Naive thymus-derived CD4-positive, alpha-beta T cell (primary cell): Measurements from ENCODE around the gene ZCCHC13. TPM values are rescaled to one million over a fixed set of nuclear protein-coding genes. Genes with fewer than 3 reads are reported as not detected.
"Not testable (repeated sequence)": the region's sequence is repeated elsewhere in the genome, so short reads cannot be mapped to it uniquely, and the experiment has no call there.

Experiments
- ATAC-seq: fragments of 150-1000 bp; cut with Tn5 transposase; 2 replicates; pipeline ENCODE4 v1.10.0; 2021; ENCODE audit warnings: mild to moderate bottlenecking, moderate library complexity
- CTCF ChIA-PET: fragments of 350-600 bp; sonication (Branson Sonifier 250); formaldehyde crosslinking; loops from one replicate; lab custom pipeline; 2021; ENCODE audit warnings: antibody characterized with exemption; lab: Charles Lee
- POLR2A ChIA-PET: fragments of 350-600 bp; sonication (Branson Sonifier 250); formaldehyde crosslinking; loops from one replicate; lab custom pipeline; 2021; ENCODE audit warnings: antibody characterized with exemption, inconsistent platforms; lab: Charles Lee
- DNase-seq, 9 donors: peaks; one replicate each; pipeline versions ENCODE4 v3.0.0 to v3.0.0-alpha.2; 2020 to 2022; ENCODE audit warnings: mixed read lengths in 1 of 9
- H3K27ac ChIP-seq: one replicate; pipeline ENCODE4 v1.7.0; 2013; ENCODE audit warnings: mild to moderate bottlenecking, low read depth, low read length, moderate library complexity
- H3K27me3 ChIP-seq, 2 donors: one replicate each; pipeline ENCODE4 v1.7.0; 2013; ENCODE audit warnings: low read length in 2 of 2, mild to moderate bottlenecking in 2 of 2, moderate library complexity in 2 of 2; ENCODE audit not compliant: control insufficient read depth in 2 of 2, insufficient read depth in 2 of 2
- H3K36me3 ChIP-seq, 3 experiments: 1 replicate in 2 of 3; 2 replicates in 1 of 3; pipeline ENCODE4 v1.7.0; 2013; ENCODE audit warnings: low read length in 3 of 3, mild to moderate bottlenecking in 3 of 3, moderate library complexity in 1 of 3; ENCODE audit not compliant: insufficient read depth in 3 of 3, control insufficient read depth in 2 of 3
- H3K4me1 ChIP-seq, 2 donors: one replicate each; pipeline ENCODE4 v1.7.0; 2013; ENCODE audit warnings: low read length in 2 of 2, mild to moderate bottlenecking in 2 of 2, moderate library complexity in 1 of 2; ENCODE audit not compliant: control insufficient read depth in 2 of 2, insufficient read depth in 2 of 2
- H3K4me3 ChIP-seq: 2 replicates; pipeline ENCODE4 v1.7.0; 2013; ENCODE audit warnings: mild to moderate bottlenecking, low read length
- H3K9me3 ChIP-seq, 3 experiments: 1 replicate in 2 of 3; 2 replicates in 1 of 3; pipeline ENCODE4 v1.7.0; 2013; ENCODE audit warnings: low read length in 3 of 3; ENCODE audit not compliant: control insufficient read depth in 2 of 3
- H3K27ac Mint-ChIP-seq, 9 donors: one replicate each; pipeline ENCODE4 v1.8.0; 2020 to 2022; ENCODE audit warnings: mixed read lengths in 9 of 9, mild to moderate bottlenecking in 8 of 9, moderate library complexity in 5 of 9, inconsistent platforms in 2 of 9
- H3K27me3 Mint-ChIP-seq, 5 donors: one replicate each; pipeline ENCODE4 v1.8.0; 2021 to 2022; ENCODE audit warnings: mixed read lengths in 5 of 5, mild to moderate bottlenecking in 1 of 5
- H3K36me3 Mint-ChIP-seq, 5 donors: one replicate each; pipeline ENCODE4 v1.8.0; 2020 to 2022; ENCODE audit warnings: mixed read lengths in 5 of 5, mild to moderate bottlenecking in 3 of 5, inconsistent platforms in 1 of 5
- H3K4me1 Mint-ChIP-seq, 7 donors: one replicate each; pipeline ENCODE4 v1.8.0; 2020 to 2022; ENCODE audit warnings: mixed read lengths in 7 of 7, mild to moderate bottlenecking in 3 of 7, inconsistent platforms in 1 of 7
- H3K4me3 Mint-ChIP-seq, 10 donors: one replicate each; pipeline ENCODE4 v1.8.0; 2020 to 2022; ENCODE audit warnings: mild to moderate bottlenecking in 10 of 10, mixed read lengths in 10 of 10, moderate library complexity in 6 of 10, inconsistent platforms in 2 of 10
- H3K9me3 Mint-ChIP-seq, 11 donors: one replicate each; pipeline ENCODE4 v1.8.0; 2020 to 2022; ENCODE audit warnings: mixed read lengths in 11 of 11, mild to moderate bottlenecking in 4 of 11, inconsistent platforms in 1 of 11, moderate library complexity in 1 of 11
- intact Hi-C, 2 donors: fragments of 100-400 bp; cut with micrococcal nuclease; formaldehyde crosslinking; loops; one replicate each; pipeline ENCODE4 v1.15.1; 2023
- polyA plus RNA-seq, 2 donors: library from polyadenylated mRNA; unstranded; fragments of 300-500 nt; fragmentation: Illumina TruSeq; gene quantifications; one replicate each; pipeline ENCODE4 v1.2.3, GENCODE V29; 2021
- total RNA-seq, 6 experiments: library from RNA in 5 of 6; stranded (reverse) in 5 of 6; gene quantifications; 1 replicate in 5 of 6; 2 replicates in 1 of 6; pipeline ENCODE4 v1.2.3 and lab custom pipeline; 2021 to 2026

ZCCHC13 gene
- total and polyA plus RNA-seq, 7 experiments from 2014 or later = not detected

GRCh38 chrX:74297766-74298165, 6.2 kb upstream of the ZCCHC13 start:
- H3K36me3 ChIP-seq = no peaks in the 10 kb centered on the region
- Mint-ChIP-seq H3K36me3 (peaks cover 0 to 1% (median 0%) of the 10 kb centered on the region in 5 donors), H3K4me1 (peaks cover 0 to 9% (median 3%) of the 10 kb centered on the region in 7 donors), H3K9me3 (peaks cover 0 to 2% (median 0%) of the 10 kb centered on the region in 11 donors), H3K27me3 (peaks cover 0 to 4% (median 0%) of the 10 kb centered on the region in 5 donors), H3K27ac (peak overlapping the region in 1 of 9 donors; percentile 71), H3K4me3 (peak overlapping the region in 1 of 10 donors; percentile 23)
- no peak for DNase-seq
- intact Hi-C loops = no loop called here
- no peak overlapping the region for H3K27ac ChIP-seq
- no peaks in the 10 kb centered on the region for H3K27me3 ChIP-seq
- H3K4me3 ChIP-seq = no peak overlapping the region
- no peaks in the 10 kb centered on the region for H3K9me3 ChIP-seq
- ATAC-seq = no peak
- ChIA-PET CTCF (no interaction called here), POLR2A (no interaction called here)
- no peaks in the 10 kb centered on the region for H3K4me1 ChIP-seq

DNA sequence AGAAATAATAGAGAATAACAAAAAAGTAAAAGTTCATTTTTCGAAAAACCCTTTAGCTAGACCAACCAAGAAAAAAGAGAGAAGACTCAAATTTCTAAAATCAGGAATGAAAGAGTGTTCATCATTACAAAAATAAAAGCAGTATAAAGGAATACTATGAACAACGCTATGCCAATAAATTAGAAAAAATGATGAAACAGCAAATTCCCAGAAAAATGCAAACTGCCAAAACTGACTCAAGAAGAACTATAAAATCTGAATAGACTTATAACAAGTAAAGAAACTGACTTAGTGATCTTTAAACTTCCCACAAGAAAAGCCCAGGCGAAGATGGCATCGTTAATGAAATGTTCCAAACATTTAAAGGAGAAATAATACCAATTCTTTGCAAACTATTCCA, 3.1 kb upstream of the ZCCHC13 start:
- Mint-ChIP-seq H3K27ac (no peak overlapping the region), H3K4me1 (peaks cover 0 to 3% (median 0%) of the 10 kb centered on the region in 7 donors), H3K4me3 (no peak overlapping the region), H3K9me3 (peaks cover 0 to 2% (median 0%) of the 10 kb centered on the region in 11 donors), H3K36me3 (peaks cover 0 to 1% (median 0%) of the 10 kb centered on the region in 5 donors), H3K27me3 (peaks cover 0 to 4% (median 0%) of the 10 kb centered on the region in 5 donors)
- intact Hi-C loops = no loop called here
- no peaks in the 10 kb centered on the region for H3K4me1 ChIP-seq
- no peaks in the 10 kb centered on the region for H3K9me3 ChIP-seq
- no peaks in the 10 kb centered on the region for H3K36me3 ChIP-seq
- DNase-seq (no peak), ATAC-seq (no peak)
- no peak overlapping the region for H3K4me3 ChIP-seq
- no peaks in the 10 kb centered on the region for H3K27me3 ChIP-seq
- ChIA-PET POLR2A (no interaction called here), CTCF (no interaction called here)
- H3K27ac ChIP-seq = no peak overlapping the region

GRCh38 chrX:74318672-74319071, 14.7 kb downstream of the ZCCHC13 start:
- Mint-ChIP-seq H3K4me1 (no peaks in the 10 kb centered on the region), H3K36me3 (no peaks in the 10 kb centered on the region), H3K27ac (no peak overlapping the region), H3K27me3 (no peaks in the 10 kb centered on the region), H3K4me3 (no peak overlapping the region), H3K9me3 (peaks cover 0 to 2% (median 0%) of the 10 kb centered on the region in 11 donors)
- intact Hi-C loops = no loop called here
- ATAC-seq (no peak), DNase-seq (no peak)
- Histone ChIP-seq H3K4me1 (no peaks in the 10 kb centered on the region), H3K4me3 (no peak overlapping the region), H3K9me3 (no peaks in the 10 kb centered on the region), H3K36me3 (no peaks in the 10 kb centered on the region), H3K27me3 (no peaks in the 10 kb centered on the region), H3K27ac (no peak overlapping the region)
- ChIA-PET POLR2A (no interaction called here), CTCF (no interaction called here)

DNA sequence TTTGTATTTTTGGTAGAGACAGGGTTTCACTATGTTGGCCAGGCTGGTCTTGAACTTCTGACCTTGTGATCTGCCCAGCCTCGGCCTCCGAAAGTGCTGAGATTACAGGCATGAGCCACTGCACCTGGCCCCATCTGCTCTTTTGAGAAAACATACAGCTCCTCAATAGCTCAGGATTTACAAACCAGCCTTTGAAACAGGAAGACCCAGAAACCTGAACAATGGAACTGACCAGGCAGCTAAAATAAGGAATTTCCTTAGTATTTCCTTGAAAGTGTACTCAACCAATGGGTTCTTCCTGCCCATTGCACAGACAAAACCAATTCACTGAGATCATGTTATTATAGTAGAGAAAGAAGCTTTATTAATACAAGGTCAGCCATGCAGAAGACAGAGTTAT, 15.3 kb downstream of the ZCCHC13 start:
- DNase-seq, H3K9me3 Mint-ChIP-seq, H3K4me3 ChIP-seq, intact Hi-C loops, POLR2A ChIA-PET, H3K27ac ChIP-seq, CTCF ChIA-PET, H3K27me3 Mint-ChIP-seq, H3K9me3 ChIP-seq, H3K27me3 ChIP-seq, H3K4me1 ChIP-seq, H3K36me3 ChIP-seq, H3K4me3 Mint-ChIP-seq, H3K4me1 Mint-ChIP-seq, H3K36me3 Mint-ChIP-seq, ATAC-seq, H3K27ac Mint-ChIP-seq: not testable (repeated sequence)

DNA sequence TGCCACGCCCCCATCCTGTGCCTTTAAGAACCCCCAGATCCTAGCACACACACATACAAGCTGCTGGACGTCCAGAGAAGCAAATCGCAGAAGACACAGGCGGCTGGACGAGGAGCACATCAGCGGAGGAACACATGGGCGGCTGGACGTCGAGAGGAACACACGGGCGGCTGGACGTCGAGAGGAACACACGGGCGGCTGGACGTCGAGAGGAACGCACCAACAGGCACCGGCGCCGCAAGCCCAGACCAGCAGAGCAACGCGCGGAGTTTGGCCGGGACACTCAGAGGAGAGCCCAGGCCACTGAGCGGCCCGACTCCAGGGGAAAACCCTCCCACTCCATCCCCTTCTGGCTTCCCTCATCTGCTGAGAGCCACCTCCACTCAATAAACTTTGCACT, 17.2 kb downstream of the ZCCHC13 start:
- H3K4me1 ChIP-seq = no peaks in the 10 kb centered on the region
- H3K4me3 ChIP-seq = no peak overlapping the region
- Mint-ChIP-seq H3K36me3 (no peaks in the 10 kb centered on the region), H3K27ac (no peak overlapping the region), H3K4me1 (peaks cover 0 to 1% (median 0%) of the 10 kb centered on the region in 7 donors), H3K9me3 (peaks cover 0 to 2% (median 0%) of the 10 kb centered on the region in 11 donors), H3K4me3 (no peak overlapping the region), H3K27me3 (no peaks in the 10 kb centered on the region)
- H3K36me3 ChIP-seq = no peaks in the 10 kb centered on the region
- intact Hi-C loops = no loop called here
- no peaks in the 10 kb centered on the region for H3K9me3 ChIP-seq
- no peak overlapping the region for H3K27ac ChIP-seq
- CTCF ChIA-PET = no interaction called here
- DNase-seq = no peak
- no peaks in the 10 kb centered on the region for H3K27me3 ChIP-seq
- ATAC-seq = no peak
- POLR2A ChIA-PET = no interaction called here

- ChIA-PET CTCF (interaction anchor here (1.4 kb wide), 1 partner anchor 28 kb away, joined by 3 read pairs; no protein-coding TSS in a partner anchor), POLR2A (no interaction called here)
- H3K4me1 Mint-ChIP-seq = peaks cover 0 to 1% (median 0%) of the 10 kb centered on the region in 7 donors
- Histone ChIP-seq H3K4me1 (no peaks in the 10 kb centered on the region), H3K9me3 (no peaks in the 10 kb centered on the region), H3K27me3 (no peaks in the 10 kb centered on the region), H3K4me3 (no peak overlapping the region), H3K27ac (no peak overlapping the region), H3K36me3 (no peaks in the 10 kb centered on the region)
- intact Hi-C loops = no loop called here
- no peaks in the 10 kb centered on the region for H3K9me3 Mint-ChIP-seq
- no peak overlapping the region for H3K27ac Mint-ChIP-seq
- H3K27me3 Mint-ChIP-seq = no peaks in the 10 kb centered on the region
- H3K4me3 Mint-ChIP-seq = no peak overlapping the region
- no peak for DNase-seq
- ATAC-seq = no peak
- no peaks in the 10 kb centered on the region for H3K36me3 Mint-ChIP-seq
Measured at GRCh38 chrX:74324131-74324530, 20.2 kb downstream of the ZCCHC13 start.
